Right lobe of liver (tissue), 4 donors: Measurements from ENCODE around the gene CUTC.

Source experiments
- CTCF ChIP-seq, 4 donors: fragments of 200-600 bp in 3 of 4; fragments of 450-650 bp in 1 of 4; IDR thresholded peaks; one replicate each; pipeline versions ENCODE4 v1.5.1 to v1.8.0; 2016 to 2022; ENCODE audit warnings: antibody characterized with exemption in 4 of 4, mild to moderate bottlenecking in 2 of 4
- POLR2A ChIP-seq: fragments of 450-650 bp; IDR thresholded peaks from one replicate; pipeline ENCODE4 v1.6.1; 2017; ENCODE audit warnings: antibody characterized with exemption, mild to moderate bottlenecking
- donor health status: DM: no; HTN: no; CAD: no.
- donor health status: DM: no; HTN: no; CAD: no.
- donor health status: DM: no; HTN: yes; CAD: no.

- no peak for TF ChIP-seq CTCF (IDR thresholded peaks at IDR 0.05)
- TF ChIP-seq POLR2A: no peak
Measured at GRCh38 chr10:99742254-99742653, 10.2 kb downstream of the CUTC start.
